Progenitor cell of endocrine pancreas (in vitro differentiated cells): ENCODE data around the gene CEACAM21. TPM values are rescaled to one million over a fixed set of nuclear protein-coding genes. Genes with fewer than 3 reads are reported as not detected.
"Not testable (repeated sequence)": the region's sequence is repeated elsewhere in the genome, so short reads cannot be mapped to it uniquely, and the experiment has no call there.

Source experiments
- DNase-seq: peaks from one replicate; pipeline ENCODE4 v3.0.0; 2021; ENCODE audit warnings: low spot score; ENCODE audit not compliant: unreplicated experiment
- H3K27ac Mint-ChIP-seq: 2 replicates; pipeline ENCODE4 v1.8.0; 2021; ENCODE audit warnings: mild to moderate bottlenecking, moderate library complexity, mixed read lengths
- H3K27me3 Mint-ChIP-seq: 2 replicates; pipeline ENCODE4 v1.8.0; 2021; ENCODE audit warnings: mixed read lengths
- H3K36me3 Mint-ChIP-seq: 2 replicates; pipeline ENCODE4 v1.8.0; 2022; ENCODE audit warnings: mixed read lengths; ENCODE audit not compliant: insufficient read depth
- H3K4me1 Mint-ChIP-seq: 2 replicates; pipeline ENCODE4 v1.8.0; 2021; ENCODE audit warnings: low read depth, mixed read lengths
- H3K4me3 Mint-ChIP-seq: 2 replicates; pipeline ENCODE4 v1.8.0; 2021; ENCODE audit warnings: low read depth, mild to moderate bottlenecking, moderate library complexity, mixed read lengths
- H3K9me3 Mint-ChIP-seq: 2 replicates; pipeline ENCODE4 v1.8.0; 2021; ENCODE audit warnings: low read depth, mixed read lengths
- total RNA-seq: library from RNA; stranded (reverse); gene quantifications from 2 replicates; pipeline ENCODE4 v1.2.1, GENCODE V29; 2021
- TF ChIP-seq, protein P1 (sequence below): fragments of 200-600 bp; sonication (generic); IDR thresholded peaks from one replicate; pipeline ENCODE4 v1.5.0; 2021; ENCODE audit warnings: antibody characterized with exemption, mild to moderate bottlenecking; ENCODE audit not compliant: unreplicated experiment

Gene CEACAM21
- total RNA-seq, 1 donor from 2014 or later = not detected

DNA sequence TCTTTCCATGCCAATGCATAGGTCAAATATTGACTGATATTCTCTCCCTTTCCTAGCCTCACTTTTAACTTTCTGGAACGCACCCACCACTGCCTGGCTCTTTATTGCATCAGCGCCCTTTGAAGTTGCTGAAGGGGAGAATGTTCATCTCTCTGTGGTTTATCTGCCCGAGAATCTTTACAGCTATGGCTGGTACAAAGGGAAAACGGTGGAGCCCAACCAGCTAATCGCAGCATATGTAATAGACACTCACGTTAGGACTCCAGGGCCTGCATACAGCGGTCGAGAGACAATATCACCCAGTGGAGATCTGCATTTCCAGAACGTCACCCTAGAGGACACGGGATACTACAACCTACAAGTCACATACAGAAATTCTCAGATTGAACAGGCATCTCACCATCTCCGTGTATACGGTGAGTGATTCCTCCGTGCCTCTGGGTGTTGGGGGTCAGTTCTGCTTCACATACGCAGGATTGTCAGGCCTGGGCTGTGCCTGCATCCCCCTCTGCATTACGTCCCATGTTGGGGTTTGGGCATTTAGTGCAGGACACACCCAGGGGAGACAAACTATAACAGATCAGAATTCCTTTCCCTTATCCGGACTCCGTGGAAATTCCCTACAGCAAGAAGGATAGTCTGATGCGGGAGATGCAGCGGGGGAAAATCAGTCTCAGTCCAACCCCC lies 1.3 kb downstream of the CEACAM21 start:
- no peak for DNase-seq
- TF ChIP-seq, protein P1, sequence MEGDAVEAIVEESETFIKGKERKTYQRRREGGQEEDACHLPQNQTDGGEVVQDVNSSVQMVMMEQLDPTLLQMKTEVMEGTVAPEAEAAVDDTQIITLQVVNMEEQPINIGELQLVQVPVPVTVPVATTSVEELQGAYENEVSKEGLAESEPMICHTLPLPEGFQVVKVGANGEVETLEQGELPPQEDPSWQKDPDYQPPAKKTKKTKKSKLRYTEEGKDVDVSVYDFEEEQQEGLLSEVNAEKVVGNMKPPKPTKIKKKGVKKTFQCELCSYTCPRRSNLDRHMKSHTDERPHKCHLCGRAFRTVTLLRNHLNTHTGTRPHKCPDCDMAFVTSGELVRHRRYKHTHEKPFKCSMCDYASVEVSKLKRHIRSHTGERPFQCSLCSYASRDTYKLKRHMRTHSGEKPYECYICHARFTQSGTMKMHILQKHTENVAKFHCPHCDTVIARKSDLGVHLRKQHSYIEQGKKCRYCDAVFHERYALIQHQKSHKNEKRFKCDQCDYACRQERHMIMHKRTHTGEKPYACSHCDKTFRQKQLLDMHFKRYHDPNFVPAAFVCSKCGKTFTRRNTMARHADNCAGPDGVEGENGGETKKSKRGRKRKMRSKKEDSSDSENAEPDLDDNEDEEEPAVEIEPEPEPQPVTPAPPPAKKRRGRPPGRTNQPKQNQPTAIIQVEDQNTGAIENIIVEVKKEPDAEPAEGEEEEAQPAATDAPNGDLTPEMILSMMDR = no peak
- no peaks in the 10 kb centered on the region for H3K27me3 Mint-ChIP-seq
- H3K9me3 Mint-ChIP-seq = peaks cover 35% of the 10 kb centered on the region
- no peaks in the 10 kb centered on the region for H3K36me3 Mint-ChIP-seq
- no peak overlapping the region for H3K27ac Mint-ChIP-seq
- H3K4me1 Mint-ChIP-seq = no peaks in the 10 kb centered on the region
- no peak overlapping the region for H3K4me3 Mint-ChIP-seq

DNA sequence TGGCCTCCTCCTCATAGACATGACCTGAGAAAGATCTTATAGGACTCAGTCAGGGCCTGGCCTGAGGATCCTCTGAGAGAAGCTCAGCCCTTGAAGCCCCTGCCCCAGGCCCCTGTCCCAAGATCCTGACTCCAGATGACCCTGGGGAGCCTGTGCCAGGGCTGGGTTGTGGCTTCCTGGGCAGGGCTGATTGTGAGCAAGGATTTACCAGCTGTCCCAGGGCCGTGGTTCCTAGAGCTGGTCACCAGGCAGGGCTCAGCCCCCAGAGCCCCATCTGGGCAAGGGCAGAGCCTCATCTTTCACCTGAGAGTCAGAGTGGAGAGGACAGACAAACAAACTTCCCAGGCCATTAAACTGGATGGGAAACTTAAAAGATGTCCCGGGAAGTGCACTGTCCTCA lies 1.9 kb downstream of the CEACAM21 start:
- DNase-seq = no peak
- peaks cover 37% of the 10 kb centered on the region for H3K9me3 Mint-ChIP-seq
- H3K27me3 Mint-ChIP-seq = no peaks in the 10 kb centered on the region
- no peak overlapping the region for H3K4me3 Mint-ChIP-seq
- TF ChIP-seq, protein P1 = no peak
- no peaks in the 10 kb centered on the region for H3K4me1 Mint-ChIP-seq
- no peaks in the 10 kb centered on the region for H3K36me3 Mint-ChIP-seq
- no peak overlapping the region for H3K27ac Mint-ChIP-seq

DNA sequence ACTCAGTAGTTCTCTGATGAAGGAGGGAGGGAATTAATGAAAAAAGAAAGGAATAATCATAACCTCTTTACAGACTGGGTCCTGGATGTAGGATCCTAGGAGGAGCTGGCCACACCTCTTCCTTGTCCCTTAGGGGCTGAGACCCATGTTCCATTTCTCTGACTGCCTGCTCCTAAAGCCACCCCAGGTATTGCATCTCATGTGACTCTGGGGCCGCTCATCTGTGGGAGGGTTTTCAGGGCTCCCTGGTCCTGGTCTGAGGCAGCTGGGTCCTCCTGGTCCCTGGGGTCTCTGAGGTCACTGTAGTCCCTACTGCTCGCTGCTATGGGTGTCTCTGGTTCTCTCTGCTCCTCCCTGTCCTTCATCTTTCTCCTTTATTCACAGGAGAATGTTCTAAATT lies 2.9 kb downstream of the CEACAM21 start:
- H3K4me1 Mint-ChIP-seq = no peaks in the 10 kb centered on the region
- no peak overlapping the region for H3K27ac Mint-ChIP-seq
- peaks cover 48% of the 10 kb centered on the region for H3K9me3 Mint-ChIP-seq
- no peaks in the 10 kb centered on the region for H3K36me3 Mint-ChIP-seq
- TF ChIP-seq, protein P1 = no peak
- no peaks in the 10 kb centered on the region for H3K27me3 Mint-ChIP-seq
- no peak for DNase-seq
- H3K4me3 Mint-ChIP-seq = no peak overlapping the region

DNA sequence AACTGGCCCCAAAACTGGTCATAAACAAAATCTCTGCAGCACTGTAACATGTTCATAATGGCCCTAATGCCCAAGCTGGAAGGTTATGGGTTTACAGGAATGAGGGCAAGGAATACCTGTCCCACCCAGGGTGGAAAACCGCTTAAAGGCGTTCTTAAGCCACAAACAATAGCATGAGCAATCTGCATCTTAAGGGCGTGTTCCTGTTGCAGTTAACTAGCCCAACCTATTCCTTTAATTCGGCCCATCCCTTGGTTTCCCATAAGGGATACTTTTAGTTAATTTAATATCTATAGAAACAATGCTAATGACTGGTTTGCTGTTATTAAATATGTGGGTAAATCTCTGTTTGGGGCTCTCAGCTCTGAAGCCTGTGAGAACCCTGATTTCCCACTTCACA lies 5.1 kb downstream of the CEACAM21 start:
- not testable (repeated sequence) for H3K36me3 Mint-ChIP-seq, H3K4me3 Mint-ChIP-seq, H3K4me1 Mint-ChIP-seq, H3K27me3 Mint-ChIP-seq, DNase-seq, H3K27ac Mint-ChIP-seq
- H3K9me3 Mint-ChIP-seq = peaks cover 53% of the 10 kb centered on the region

DNA sequence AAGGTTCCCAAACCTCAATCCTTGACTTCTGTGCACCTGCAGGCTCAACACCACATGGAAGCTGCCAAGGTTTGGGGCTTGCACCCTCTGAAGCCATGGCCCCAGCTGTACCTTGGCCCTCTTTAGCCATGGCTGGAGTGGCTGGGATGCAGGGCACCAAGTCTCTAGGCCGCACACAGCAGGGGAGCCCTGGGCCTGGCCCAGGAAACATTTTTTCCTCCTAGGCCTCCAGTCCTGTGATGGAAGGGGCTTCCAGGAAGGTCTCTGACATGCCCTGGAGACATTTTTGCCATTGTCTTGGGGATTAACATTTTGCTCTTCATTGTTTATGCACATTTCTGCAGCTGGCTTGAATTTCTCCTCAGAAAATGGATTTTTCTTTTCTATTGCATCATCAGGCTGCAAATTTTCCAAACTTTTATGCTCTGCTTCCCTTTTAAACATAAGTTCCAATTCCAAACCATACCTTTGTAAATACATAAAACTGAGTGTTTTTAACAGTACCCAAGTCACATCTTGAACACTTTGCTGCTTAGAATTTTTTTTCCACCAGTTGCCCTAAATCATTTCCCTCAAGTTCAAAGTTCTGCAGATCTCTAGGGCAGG lies 6.7 kb downstream of the CEACAM21 start:
- not testable (repeated sequence) for H3K4me1 Mint-ChIP-seq, H3K36me3 Mint-ChIP-seq, H3K27me3 Mint-ChIP-seq, H3K4me3 Mint-ChIP-seq, DNase-seq, H3K27ac Mint-ChIP-seq
- H3K9me3 Mint-ChIP-seq = peaks cover 47% of the 10 kb centered on the region

DNA sequence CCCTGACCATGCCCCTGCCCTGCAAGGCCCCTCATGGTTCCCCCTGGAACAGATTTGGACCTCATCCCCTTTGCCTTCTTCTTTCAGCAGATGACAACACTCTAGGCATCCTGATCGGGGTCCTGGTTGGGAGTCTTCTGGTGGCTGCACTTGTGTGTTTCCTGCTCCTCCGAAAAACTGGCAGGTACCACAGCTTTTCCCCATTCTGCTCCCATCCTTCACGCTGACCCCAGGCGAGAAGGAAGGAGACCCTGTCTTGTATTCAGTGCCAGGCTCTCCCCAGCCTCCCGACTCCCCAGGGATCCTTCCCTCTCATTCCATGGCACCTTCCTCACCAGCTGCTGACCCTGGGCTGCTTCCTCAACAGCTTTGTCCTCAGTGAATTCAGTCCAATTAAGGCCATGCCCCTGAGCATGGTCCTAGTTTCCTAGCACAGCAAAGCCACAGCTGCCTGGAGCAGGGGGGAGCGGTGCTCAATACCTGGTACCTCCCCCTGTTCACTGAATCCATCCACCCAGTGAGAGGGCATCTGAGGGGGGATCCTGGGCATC lies 8.4 kb downstream of the CEACAM21 start:
- H3K27ac Mint-ChIP-seq = no peak overlapping the region
- H3K4me1 Mint-ChIP-seq = no peaks in the 10 kb centered on the region
- peaks cover 51% of the 10 kb centered on the region for H3K9me3 Mint-ChIP-seq
- no peaks in the 10 kb centered on the region for H3K27me3 Mint-ChIP-seq
- H3K4me3 Mint-ChIP-seq = no peak overlapping the region
- TF ChIP-seq, protein P1 = no peak
- H3K36me3 Mint-ChIP-seq = peaks cover 3% of the 10 kb centered on the region
- no peak for DNase-seq
